GM19043 (cell line): ENCODE measurements around the gene UCP2.
"Not testable (repeated sequence)": the region's sequence is repeated elsewhere in the genome, so short reads cannot be mapped to it uniquely, and the experiment has no call there.

Experiments
- ATAC-seq: cut with Tn5 transposase; IDR thresholded peaks from one replicate; pipeline ENCODE4 v1.9.1; 2021; ENCODE audit warnings: low read depth; ENCODE audit not compliant: unreplicated experiment

UCP2 gene

GRCh38 chr11:73949246-73949645, 33.4 kb downstream of the UCP2 start:
- ATAC-seq: no peak

DNA sequence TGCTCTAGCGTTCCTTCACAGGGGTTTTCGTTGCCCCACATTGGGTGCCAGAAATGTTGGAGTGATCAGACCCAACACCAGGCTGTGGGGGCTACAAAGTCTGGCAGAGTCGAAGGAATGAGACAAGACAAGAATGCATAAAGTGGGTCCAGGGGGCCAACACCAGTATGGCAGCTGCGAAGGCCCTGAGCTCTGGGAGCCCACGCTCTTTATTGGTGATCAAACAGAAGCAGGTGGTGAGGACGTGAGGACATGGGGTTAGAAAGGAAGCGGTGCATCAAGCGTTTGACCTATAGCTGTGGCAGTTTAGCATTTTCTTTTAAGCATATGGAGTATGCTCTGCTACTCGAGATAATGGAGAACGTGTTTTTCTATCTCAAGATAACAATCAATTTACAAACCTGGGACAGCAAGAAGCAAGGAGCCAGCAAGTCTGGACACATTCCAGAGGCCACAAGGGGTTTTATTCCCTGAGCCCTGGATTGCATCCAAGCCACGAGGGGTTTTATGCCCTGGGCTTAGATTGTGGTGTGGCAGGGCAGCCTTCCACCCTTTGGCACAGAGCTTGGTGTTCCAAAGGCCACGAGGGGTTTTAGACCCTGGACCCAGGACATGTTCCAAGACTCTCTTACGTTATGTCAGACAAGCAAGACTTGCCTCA, 35.7 kb downstream of the UCP2 start:
- no peak for ATAC-seq

- ATAC-seq: no peak
These were observed 37.2 kb downstream of the UCP2 start for GRCh38 chr11:73945396-73945795.

- ATAC-seq: no peak
These were observed 37.7 kb downstream of the UCP2 start for GRCh38 chr11:73944901-73945300.

- no peak for ATAC-seq
These were observed 38.6 kb downstream of the UCP2 start for GRCh38 chr11:73944085-73944484.

DNA sequence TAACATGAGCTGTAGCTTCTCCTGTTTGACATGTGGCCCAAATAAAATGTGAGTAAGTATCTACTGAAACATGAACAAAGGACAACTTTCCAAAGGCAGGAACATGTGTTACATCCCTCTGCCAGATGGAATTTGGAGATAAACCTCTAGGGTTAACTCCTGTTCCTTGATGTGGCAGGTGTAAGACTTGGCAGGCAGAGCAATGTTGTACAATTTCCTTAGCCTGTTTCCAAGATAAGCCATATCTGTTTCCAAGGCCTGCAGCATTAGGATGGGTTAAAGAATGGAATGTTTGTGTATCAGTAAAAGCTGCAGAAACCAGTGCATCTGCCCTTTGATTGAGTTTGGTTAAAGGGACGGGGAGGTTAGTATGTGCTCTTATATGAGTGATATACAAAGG, 40.6 kb downstream of the UCP2 start:
- no peak for ATAC-seq

- ATAC-seq: no peak
These were observed 41.7 kb downstream of the UCP2 start for GRCh38 chr11:73940801-73941570.

GRCh38 chr11:73939096-73939495, 43.5 kb downstream of the UCP2 start:
- ATAC-seq: no peak

DNA sequence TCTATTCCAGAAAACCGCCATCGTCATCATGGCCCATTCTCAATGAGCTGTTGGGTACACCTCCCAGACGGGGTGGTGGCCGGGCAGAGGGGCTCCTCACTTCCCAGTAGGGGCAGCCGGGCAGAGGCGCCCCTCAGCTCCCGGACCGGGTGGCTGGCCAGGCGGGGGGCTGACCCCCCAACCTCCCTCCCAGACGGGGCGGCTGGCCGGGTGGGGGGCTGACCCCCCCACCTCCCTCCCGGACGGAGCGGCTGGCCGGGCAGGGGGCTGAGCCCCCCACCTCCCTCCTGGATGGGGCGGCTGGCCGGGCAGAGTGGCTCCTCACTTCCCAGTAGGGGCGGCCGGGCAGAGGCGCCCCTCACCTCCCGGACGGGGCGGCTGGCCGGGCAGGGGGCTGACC, 46.6 kb downstream of the UCP2 start:
- ATAC-seq: not testable (repeated sequence)

- no peak for ATAC-seq
These were observed 49.9 kb downstream of the UCP2 start for GRCh38 chr11:73932781-73933180.

- ATAC-seq: no peak
These were observed 50.7 kb downstream of the UCP2 start for GRCh38 chr11:73931951-73932350.

DNA sequence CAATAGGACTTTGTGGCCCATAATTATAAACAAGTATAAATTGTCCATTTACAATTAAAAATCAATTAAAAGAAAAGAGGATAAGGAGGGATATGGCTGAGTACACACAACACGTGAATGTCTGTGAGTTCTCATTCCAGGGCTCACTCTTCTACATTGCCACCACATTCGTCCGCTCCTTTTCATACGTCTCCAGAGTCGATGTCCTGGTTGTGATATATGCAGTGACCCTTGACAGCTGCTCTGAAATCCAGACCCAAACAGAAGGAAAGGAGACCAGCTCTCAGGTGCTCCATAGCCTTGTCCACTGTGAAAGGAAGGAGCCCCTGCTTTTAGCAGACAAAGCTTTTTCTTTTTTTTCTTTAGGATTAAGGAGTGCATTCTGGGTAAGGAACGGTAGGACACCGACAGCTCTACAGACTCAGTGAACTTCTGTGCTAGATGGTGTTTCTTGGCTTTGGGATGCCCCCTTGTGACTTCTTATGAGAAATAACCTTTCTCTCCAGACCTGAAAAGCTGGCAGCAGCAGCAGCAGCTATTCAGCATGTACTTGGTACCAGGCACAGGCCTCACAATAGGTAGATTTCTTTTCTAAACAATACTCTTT, 51.5 kb downstream of the UCP2 start:
- no peak for ATAC-seq

DNA sequence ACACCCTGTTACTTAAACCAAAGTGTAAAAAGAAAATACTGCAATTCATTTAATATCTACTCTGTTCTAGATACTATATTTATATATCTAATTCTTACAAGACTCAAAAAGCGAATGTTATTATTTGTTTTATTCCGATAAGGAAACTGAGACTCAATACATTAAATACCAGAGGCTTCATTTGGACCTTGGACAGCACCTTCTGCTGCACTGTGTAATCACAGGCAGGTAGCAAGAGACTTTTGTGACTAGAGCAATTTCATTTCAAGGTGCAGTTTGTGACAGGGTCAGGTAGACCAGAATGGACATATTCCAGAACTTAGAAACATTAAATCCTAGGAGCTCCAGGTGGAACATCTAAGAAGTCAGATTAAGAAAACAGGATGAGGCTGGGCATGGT, 53.3 kb downstream of the UCP2 start:
- no peak for ATAC-seq
